Vagina (tissue), 2 donors: ENCODE data around the gene GSTM3.

Experiments used
- CTCF ChIP-seq, 3 experiments: fragments of 450-650 bp in 2 of 3; fragments of 200-600 bp in 1 of 3; sonication (generic) in 1 of 3; IDR thresholded peaks; one replicate each; pipeline ENCODE4 v1.5.1; 2017 to 2019; ENCODE audit warnings: antibody characterized with exemption in 3 of 3, mild to moderate bottlenecking in 2 of 3, moderate library complexity in 2 of 3
- POLR2A ChIP-seq, 2 donors: fragments of 450-650 bp; IDR thresholded peaks; one replicate each; pipeline ENCODE4 v1.6.1; 2017; ENCODE audit warnings: antibody characterized with exemption in 2 of 2, mild to moderate bottlenecking in 2 of 2, moderate library complexity in 2 of 2

DNA sequence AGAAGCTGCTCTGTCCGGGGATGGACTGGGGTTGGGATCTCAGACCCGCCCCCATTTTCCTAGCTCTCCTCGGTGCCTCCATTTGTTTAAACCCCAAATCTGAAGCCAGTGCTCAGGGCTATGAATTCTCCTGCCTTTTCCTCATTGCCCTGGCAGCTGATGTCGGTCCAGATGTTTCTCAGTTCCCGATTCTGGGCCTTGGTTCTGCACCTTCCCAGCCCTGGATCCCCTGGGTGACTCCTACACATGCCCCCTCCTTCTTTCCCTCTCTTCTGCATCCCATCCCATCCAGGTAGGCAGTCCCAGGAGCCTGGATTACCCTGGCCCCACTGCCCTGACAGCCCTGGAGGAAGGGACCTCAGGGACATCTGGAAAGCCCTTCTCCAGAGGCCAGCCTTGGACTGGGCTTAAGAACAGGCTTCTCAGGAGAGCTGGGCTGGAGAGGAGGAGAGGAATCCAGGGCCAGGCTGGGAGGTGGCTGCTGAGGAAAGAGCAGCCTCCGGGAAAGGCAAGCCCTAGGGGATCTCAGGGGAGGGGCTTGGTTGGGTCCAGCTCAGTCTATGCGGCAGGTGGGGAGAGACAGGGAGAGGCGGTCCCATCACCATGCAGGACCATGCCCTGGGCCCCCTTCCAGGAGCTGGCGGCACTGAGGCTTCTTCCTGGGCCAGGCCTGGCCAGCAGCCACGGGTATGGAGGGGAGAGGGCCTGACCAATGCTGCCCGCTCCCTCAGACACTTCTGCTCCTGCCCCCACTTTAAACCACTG, 29.7 kb upstream of the GSTM3 start:
- TF ChIP-seq POLR2A (IDR thresholded peaks at IDR 0.05) (no peak), CTCF (IDR thresholded peaks at IDR 0.05) (no peak)
